ENCODE results near the gene SDC4. TPM values are rescaled to one million over a fixed set of nuclear protein-coding genes. Genes with fewer than 3 reads are reported as not detected.

SDC4 gene
- total and polyA plus RNA-seq, 10 of the 15 experiments (the other 5 are each of a cell fraction or from before 2014, with no cell fraction given) = 0.52 to 11.3 (median 1.4) TPM

- Histone ChIP-seq H4K20me1 (ENCODE audit: control insufficient read depth, insufficient read depth) (no peaks in the 10 kb centered on the region), H3K36me3 (ENCODE audit: control insufficient read depth in 2 of 2, insufficient read depth in 2 of 2, low read length in 1 of 2) (no peaks in the 10 kb centered on the region), H3K4me1 (ENCODE audit: control insufficient read depth, insufficient read depth, low read length) (no peaks in the 10 kb centered on the region), H3K9me3 (replicated peaks; ENCODE audit: control insufficient read depth, insufficient read depth, low read length) (no peaks in the 10 kb centered on the region), H3K27me3 (replicated peaks in 1 of 2; ENCODE audit: control insufficient read depth in 2 of 2, insufficient read depth in 2 of 2, low read length in 1 of 2) (no peaks in the 10 kb centered on the region), H3K27ac (ENCODE audit: control insufficient read depth, insufficient read depth) (no peak overlapping the region), H3K79me2 (ENCODE audit: control insufficient read depth, insufficient read depth, low read length) (no peaks in the 10 kb centered on the region), H3K4me2 (ENCODE audit: control insufficient read depth, insufficient read depth) (no peak overlapping the region), H3K4me3 (no peak overlapping the region), H2AFZ (ENCODE audit: control insufficient read depth, low read depth, low read length) (no peak overlapping the region), H3K9ac (ENCODE audit: control insufficient read depth, insufficient read depth, low read length) (no peak overlapping the region)
- TF ChIP-seq RELB (IDR thresholded peaks at IDR 0.05; ENCODE audit: low read depth) = no peak
- TF ChIP-seq GABPA (IDR thresholded peaks at IDR 0.05; ENCODE audit: low read depth) = no peak
- TF ChIP-seq SUPT20H (IDR thresholded peaks at IDR 0.05; ENCODE audit: borderline replicate concordance, control insufficient read depth, low read depth, low read length) = no peak
- TF ChIP-seq CBX5 (IDR thresholded peaks at IDR 0.05; ENCODE audit: low read depth) = no peak
- no peak for TF ChIP-seq CHD4 (IDR thresholded peaks at IDR 0.05)
- TF ChIP-seq RAD21 (IDR thresholded peaks at IDR 0.05; ENCODE audit: insufficient read depth, low read depth, low read length) = no peak
- TF ChIP-seq SPI1 (IDR thresholded peaks at IDR 0.05; ENCODE audit: borderline replicate concordance, insufficient read depth, low read depth, low read length) = no peak
- intact Hi-C loops (cut with micrococcal nuclease; ENCODE audit: unreplicated experiment) (no loop called here), in situ Hi-C loops (cut with MboI) (no loop called here)
- DNase-seq (ENCODE audit: low read depth, low spot score) (no peak), ATAC-seq (no peak), FAIRE-seq (no peak)
- ChIA-PET CTCF (interaction anchor here (1.5 kb wide), 1 partner anchor 433 kb away, joined by 4 read pairs; no protein-coding TSS in a partner anchor), SMC1A (ENCODE audit: uncharacterized antibody, unreplicated experiment) (interaction anchor here (0.9 to 1.1 kb wide), 2 partner anchors 9 to 433 kb away, joined by 3 to 4 read pairs; no protein-coding TSS in a partner anchor), POLR2A (no interaction called here), RAD21 (ENCODE audit: unreplicated experiment) (no interaction called here)
- 43% methylated on average over 11 of the region's 11 CpGs for whole genome bisulfite sequencing (ENCODE audit: insufficient coverage, insufficient replicate concordance, low lambda C conversion rate, missing lambda C conversion rate)
- BruUV-seq (replicated peaks) = no TSS peak
Observed at GRCh38 chr20:45338121-45339030, 9.8 kb downstream of the SDC4 start.

Data from GM12878 (cell line).